ENCODE results near the gene TEX51. TPM values are rescaled to one million over a fixed set of nuclear protein-coding genes. Genes with fewer than 3 reads are reported as not detected.
A peak's percentile ranks its signal among the peaks of the same experiment; 100 is the strongest.

TEX51 gene
- total RNA-seq, 1 donor from 2014 or later = not detected

DNA sequence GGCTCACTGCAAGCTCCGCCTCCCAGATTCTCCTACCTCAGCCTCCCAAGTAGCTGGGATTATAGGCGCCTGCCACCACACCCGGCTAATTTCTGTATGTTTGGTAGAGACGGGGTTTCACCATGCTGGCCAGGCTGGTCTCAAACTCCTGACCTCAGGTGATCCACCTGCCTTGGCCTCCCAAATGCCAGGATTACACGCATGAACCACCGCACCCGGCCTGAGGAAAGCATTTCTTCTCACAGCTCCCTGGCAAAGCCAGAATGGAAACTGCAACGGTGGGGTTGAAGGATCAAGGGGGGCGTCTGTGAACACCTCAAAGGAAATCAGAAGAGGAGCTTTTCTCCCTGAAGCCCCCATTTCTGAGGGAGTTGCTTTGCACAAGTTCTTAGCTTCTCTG, 11.2 kb upstream of the TEX51 start:
- H3K9me3 Mint-ChIP-seq (ENCODE audit: unreplicated experiment) = no peaks in the 10 kb centered on the region
- H3K27ac Mint-ChIP-seq (ENCODE audit: unreplicated experiment) = no peak overlapping the region
- peak; percentile 75 for DNase-seq (ENCODE audit: extremely low spot score, unreplicated experiment)
- H3K4me1 Mint-ChIP-seq (ENCODE audit: unreplicated experiment) = peaks cover 1% of the 10 kb centered on the region
- peaks cover 2% of the 10 kb centered on the region for H3K27me3 Mint-ChIP-seq (ENCODE audit: unreplicated experiment)
- no peak overlapping the region for H3K4me3 Mint-ChIP-seq (ENCODE audit: unreplicated experiment)
- TF ChIP-seq, protein P1, sequence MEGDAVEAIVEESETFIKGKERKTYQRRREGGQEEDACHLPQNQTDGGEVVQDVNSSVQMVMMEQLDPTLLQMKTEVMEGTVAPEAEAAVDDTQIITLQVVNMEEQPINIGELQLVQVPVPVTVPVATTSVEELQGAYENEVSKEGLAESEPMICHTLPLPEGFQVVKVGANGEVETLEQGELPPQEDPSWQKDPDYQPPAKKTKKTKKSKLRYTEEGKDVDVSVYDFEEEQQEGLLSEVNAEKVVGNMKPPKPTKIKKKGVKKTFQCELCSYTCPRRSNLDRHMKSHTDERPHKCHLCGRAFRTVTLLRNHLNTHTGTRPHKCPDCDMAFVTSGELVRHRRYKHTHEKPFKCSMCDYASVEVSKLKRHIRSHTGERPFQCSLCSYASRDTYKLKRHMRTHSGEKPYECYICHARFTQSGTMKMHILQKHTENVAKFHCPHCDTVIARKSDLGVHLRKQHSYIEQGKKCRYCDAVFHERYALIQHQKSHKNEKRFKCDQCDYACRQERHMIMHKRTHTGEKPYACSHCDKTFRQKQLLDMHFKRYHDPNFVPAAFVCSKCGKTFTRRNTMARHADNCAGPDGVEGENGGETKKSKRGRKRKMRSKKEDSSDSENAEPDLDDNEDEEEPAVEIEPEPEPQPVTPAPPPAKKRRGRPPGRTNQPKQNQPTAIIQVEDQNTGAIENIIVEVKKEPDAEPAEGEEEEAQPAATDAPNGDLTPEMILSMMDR (IDR thresholded peaks at IDR 0.05) = no peak
- H3K36me3 Mint-ChIP-seq (ENCODE audit: unreplicated experiment) = no peaks in the 10 kb centered on the region

DNA sequence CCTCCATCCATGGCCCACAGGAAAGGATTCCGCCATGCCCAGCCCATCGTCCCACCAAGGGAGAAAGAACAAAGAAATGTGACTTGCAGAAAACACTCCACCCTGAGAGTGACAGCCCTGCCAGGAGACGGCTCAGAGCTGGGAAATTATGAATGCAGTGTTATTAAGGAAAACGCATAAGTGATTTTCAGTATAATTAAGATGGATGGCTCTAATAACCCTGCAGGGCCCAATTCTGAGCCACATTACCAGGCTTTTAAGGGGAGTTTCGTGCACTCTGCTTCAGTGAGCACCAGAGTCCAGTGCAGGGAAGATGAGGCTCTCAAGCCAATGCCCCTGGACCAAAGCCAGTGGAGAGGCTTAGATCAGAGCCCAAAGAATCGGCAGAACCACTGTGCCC, 10.6 kb upstream of the TEX51 start:
- Mint-ChIP-seq H3K4me1 (ENCODE audit: unreplicated experiment) (peaks cover 1% of the 10 kb centered on the region), H3K36me3 (ENCODE audit: unreplicated experiment) (no peaks in the 10 kb centered on the region), H3K27me3 (ENCODE audit: unreplicated experiment) (peaks cover 2% of the 10 kb centered on the region), H3K4me3 (ENCODE audit: unreplicated experiment) (no peak overlapping the region), H3K9me3 (ENCODE audit: unreplicated experiment) (no peaks in the 10 kb centered on the region), H3K27ac (ENCODE audit: unreplicated experiment) (no peak overlapping the region)
- TF ChIP-seq, protein P1 (IDR thresholded peaks at IDR 0.05) = no peak
- DNase-seq (ENCODE audit: extremely low spot score, unreplicated experiment) = no peak

DNA sequence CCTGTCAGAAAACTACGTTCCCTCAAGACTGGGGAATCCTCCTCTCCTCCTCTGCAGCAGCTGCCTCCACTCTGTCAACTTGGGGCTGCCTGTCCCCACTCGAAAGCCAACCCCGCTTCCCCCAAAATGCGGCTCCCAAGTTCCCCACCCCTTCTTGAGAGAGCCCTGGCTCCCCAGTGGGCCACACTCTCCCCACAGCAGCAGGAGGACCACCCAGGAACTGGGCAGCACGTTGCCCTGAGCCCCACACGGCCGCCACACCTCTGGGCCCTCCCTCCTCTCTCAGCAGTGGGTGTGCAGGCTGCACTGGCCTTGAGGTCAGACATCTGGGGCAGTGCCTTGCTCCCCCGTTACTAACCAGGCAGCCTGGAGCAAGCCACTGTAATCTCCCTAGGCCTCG, 9.6 kb upstream of the TEX51 start:
- Mint-ChIP-seq H3K27ac (ENCODE audit: unreplicated experiment) (no peak overlapping the region), H3K4me3 (ENCODE audit: unreplicated experiment) (no peak overlapping the region), H3K27me3 (ENCODE audit: unreplicated experiment) (peaks cover 2% of the 10 kb centered on the region), H3K9me3 (ENCODE audit: unreplicated experiment) (no peaks in the 10 kb centered on the region), H3K36me3 (ENCODE audit: unreplicated experiment) (no peaks in the 10 kb centered on the region), H3K4me1 (ENCODE audit: unreplicated experiment) (peaks cover 1% of the 10 kb centered on the region)
- TF ChIP-seq, protein P1 (IDR thresholded peaks at IDR 0.05) = no peak
- peak; percentile 68 for DNase-seq (ENCODE audit: extremely low spot score, unreplicated experiment)

DNA sequence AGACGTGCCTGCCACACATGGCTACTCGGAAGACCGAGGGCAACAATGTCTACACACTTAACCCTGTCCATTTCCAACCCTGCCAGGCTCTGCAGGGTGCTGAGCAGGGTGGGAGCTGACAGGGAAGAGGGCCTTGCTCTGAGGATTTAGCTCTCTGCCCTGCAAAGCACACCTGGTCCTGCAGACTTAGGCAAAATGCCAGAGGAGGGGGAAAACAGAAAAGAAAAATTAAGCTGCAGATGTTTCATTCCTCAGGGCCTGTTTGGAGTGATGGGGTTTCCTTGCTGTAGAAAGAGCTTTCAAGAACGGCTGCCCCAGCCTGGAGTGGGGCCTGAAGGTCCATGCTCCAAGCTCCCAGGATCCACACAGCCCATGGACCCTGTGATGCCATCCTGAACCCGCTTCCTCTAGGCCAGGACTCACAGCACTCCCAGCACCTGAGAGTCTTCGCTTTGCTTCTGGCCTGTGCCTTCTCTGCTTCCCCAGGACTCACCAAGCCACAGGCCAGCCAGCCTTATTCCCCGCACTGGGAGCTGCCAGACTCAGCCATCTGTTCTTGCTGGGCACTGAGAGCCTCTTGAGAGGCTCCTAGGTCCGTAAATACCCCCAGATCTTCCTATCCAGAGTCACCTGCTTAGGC, 9.1 kb upstream of the TEX51 start:
- Mint-ChIP-seq H3K4me1 (ENCODE audit: unreplicated experiment) (peaks cover 1% of the 10 kb centered on the region), H3K27ac (ENCODE audit: unreplicated experiment) (no peak overlapping the region), H3K27me3 (ENCODE audit: unreplicated experiment) (peaks cover 2% of the 10 kb centered on the region), H3K4me3 (ENCODE audit: unreplicated experiment) (no peak overlapping the region), H3K9me3 (ENCODE audit: unreplicated experiment) (no peaks in the 10 kb centered on the region), H3K36me3 (ENCODE audit: unreplicated experiment) (no peaks in the 10 kb centered on the region)
- DNase-seq (ENCODE audit: extremely low spot score, unreplicated experiment) = no peak
- TF ChIP-seq, protein P1 (IDR thresholded peaks at IDR 0.05) = no peak

DNA sequence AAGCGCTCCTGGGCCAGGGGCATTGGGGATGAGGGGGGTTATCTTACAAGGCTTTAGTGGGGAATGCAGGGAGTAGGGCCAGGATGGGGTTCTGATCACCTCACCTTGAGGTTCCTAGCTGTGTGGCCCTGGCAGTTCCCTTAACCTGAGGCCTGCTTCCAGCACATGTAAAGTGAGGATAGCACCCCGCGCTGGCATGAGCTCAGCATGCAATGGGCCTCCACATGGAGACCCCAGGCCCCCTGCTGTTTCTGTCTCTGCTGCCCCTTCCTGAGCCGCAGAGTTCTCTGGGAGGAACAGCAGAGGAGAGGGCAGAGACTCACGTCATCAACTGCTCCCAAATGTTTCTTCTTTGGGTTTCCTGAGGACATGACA, 8.6 kb upstream of the TEX51 start:
- Mint-ChIP-seq H3K4me1 (ENCODE audit: unreplicated experiment) (peaks cover 1% of the 10 kb centered on the region), H3K36me3 (ENCODE audit: unreplicated experiment) (no peaks in the 10 kb centered on the region), H3K9me3 (ENCODE audit: unreplicated experiment) (no peaks in the 10 kb centered on the region), H3K27me3 (ENCODE audit: unreplicated experiment) (peaks cover 2% of the 10 kb centered on the region), H3K4me3 (ENCODE audit: unreplicated experiment) (no peak overlapping the region), H3K27ac (ENCODE audit: unreplicated experiment) (no peak overlapping the region)
- DNase-seq (ENCODE audit: extremely low spot score, unreplicated experiment) = peak; percentile 75
- TF ChIP-seq, protein P1 (IDR thresholded peaks at IDR 0.05) = no peak

All from osteocyte (in vitro differentiated cells).